Heart left ventricle (tissue), 13 donors: Measurements from ENCODE around the gene TANGO6.

ENCODE experiments used
- POLR2A ChIP-seq, 2 donors: fragments of 450-650 bp; IDR thresholded peaks; one replicate each; pipeline ENCODE4 v1.6.1; 2017; ENCODE audit warnings: antibody characterized with exemption in 2 of 2, mild to moderate bottlenecking in 2 of 2, moderate library complexity in 2 of 2
- TF ChIP-seq, protein P1 (sequence below), 12 donors: fragments of 200-600 bp; sonication (generic) in 4 of 12; IDR thresholded peaks; one replicate each; pipeline versions ENCODE4 v1.5.0 to v1.8.0; 2018 to 2022; ENCODE audit warnings: antibody characterized with exemption in 12 of 12, mild to moderate bottlenecking in 5 of 12
- donor health status: ischemic (EF 13 %, LVEDD 7.1; RV severe dilation, severe dysfunction).
- donor health status: DM: no; HTN: yes; CAD: no.
- donor health status: DM: no; HTN: no; CAD: no.
- donor health status: ischemic (EF 25% LVEDD 6.9; RV normal size, moderate dysfunction).
- donor health status: ischemic (EF 25% LVEDD 5.7; RV mildly dilated, moderate dysfunction).
- donor health status: ischemic (EF 35%, LVEDD 5.7; RV mildly dilated, moderate dysfunction).
- donor health status: nonischemic (EF 11% LVEDD 7.7; RV severe dilation, severe dysfunction).
- donor health status: DM: yes; HTN: yes; CAD: no.
- donor health status: PGD.
- donor health status: ischemic (EF 29% LVEDD 5.4; RV normal size, mild dysfunction).
- donor health status: nonischemic (EF 23%, LVEDD 6.1; RV moderate dilation, normal function).

DNA sequence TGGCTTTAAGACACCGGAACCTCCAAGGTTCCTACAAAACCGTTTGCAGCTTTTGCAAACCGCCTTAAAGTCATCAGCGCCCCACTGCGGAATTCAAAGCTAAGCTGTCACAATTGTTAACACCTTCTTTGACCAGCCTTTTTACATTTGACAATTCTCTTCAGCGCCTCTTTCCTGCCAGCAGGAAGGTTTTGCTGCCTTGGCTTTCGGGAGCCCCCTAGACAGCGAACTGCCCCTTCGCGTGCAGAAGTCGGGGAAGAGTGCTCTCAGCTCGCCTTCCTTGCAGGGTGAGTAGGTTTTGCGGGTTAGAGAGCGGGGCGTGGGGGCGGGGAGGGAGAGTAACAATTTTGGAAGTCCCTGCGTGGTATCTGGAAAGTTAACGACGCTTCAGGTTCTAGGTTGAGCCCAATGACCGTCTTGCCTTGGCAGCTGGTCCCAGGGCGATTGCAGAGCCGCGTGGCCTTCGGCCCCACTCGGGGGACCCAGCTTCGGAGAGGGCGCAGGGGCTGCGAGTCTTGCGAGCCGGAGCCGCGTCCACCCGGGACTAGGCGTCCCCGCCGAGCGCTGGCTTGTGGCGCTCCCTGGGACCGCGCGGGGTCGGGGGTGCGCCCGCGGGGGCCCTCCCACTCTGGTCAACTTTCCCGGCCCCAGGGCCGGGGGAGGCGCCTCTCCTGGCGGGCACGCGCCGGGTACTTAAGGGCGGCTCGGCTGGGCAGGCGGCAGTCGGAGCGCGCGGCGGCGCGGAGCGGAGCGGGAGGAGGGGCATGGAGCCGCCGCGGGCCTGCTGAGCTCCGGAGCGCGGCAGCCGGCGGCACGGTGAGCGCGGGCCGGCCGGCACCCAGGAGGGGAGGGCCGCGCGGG is 262.4 kb downstream of the TANGO6 start, which contains the start of gene HAS3:
- TF ChIP-seq, protein P1, sequence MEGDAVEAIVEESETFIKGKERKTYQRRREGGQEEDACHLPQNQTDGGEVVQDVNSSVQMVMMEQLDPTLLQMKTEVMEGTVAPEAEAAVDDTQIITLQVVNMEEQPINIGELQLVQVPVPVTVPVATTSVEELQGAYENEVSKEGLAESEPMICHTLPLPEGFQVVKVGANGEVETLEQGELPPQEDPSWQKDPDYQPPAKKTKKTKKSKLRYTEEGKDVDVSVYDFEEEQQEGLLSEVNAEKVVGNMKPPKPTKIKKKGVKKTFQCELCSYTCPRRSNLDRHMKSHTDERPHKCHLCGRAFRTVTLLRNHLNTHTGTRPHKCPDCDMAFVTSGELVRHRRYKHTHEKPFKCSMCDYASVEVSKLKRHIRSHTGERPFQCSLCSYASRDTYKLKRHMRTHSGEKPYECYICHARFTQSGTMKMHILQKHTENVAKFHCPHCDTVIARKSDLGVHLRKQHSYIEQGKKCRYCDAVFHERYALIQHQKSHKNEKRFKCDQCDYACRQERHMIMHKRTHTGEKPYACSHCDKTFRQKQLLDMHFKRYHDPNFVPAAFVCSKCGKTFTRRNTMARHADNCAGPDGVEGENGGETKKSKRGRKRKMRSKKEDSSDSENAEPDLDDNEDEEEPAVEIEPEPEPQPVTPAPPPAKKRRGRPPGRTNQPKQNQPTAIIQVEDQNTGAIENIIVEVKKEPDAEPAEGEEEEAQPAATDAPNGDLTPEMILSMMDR (IDR thresholded peaks at IDR 0.05) = peak in 9 of 12 donors; percentile 10 to 46 (median 22)
- peak in 1 of 2 donors; percentile 33 for TF ChIP-seq POLR2A (IDR thresholded peaks at IDR 0.05)
